ENCODE data around the gene ANO6. TPM values are rescaled to one million over a fixed set of nuclear protein-coding genes. Genes with fewer than 3 reads are reported as not detected.

Gene ANO6
- total and polyA plus RNA-seq, 2 donors (not counting 1 experiment from before 2014, with no cell fraction given) = 6.6 to 19.5 TPM

DNA sequence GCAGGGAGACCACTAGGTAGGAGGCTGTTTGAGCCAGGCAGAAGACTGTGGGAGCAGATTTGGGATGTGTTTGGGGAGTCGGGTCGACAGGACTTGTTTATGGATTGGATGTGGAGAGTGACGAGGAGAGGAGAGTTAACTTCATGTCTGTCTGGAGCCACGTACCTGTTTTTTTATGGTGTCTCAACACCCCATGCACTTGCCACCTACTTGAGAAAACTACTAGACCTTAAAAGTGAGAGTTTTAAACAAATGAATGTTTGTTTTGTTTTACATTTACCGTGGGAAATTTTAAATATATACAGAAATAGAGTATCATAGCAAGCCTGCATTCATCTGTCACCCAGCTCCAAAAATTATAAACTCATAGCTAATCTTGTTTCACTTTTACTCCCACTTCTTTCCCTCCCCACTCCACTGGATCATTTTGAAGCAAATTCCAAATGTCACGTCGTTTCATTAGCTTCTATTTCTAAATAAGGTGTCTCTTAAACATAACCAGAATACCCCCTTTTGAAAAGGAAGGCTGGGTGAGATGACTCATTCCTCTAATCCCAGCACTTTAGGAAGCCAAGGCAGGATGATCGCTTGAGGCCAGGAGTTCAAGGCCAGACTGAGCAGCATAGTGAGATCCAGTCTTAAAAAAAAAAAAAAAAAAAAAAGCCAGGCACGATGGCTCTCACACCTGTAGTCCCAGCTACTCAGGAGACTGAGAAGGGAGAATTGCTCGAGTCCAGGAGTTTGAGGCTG lies 136.2 kb downstream of the ANO6 start:
- Mint-ChIP-seq H3K27ac (no peak overlapping the region), H3K27me3 (no peaks in the 10 kb centered on the region), H3K4me1 (no peaks in the 10 kb centered on the region), H3K9me3 (ENCODE audit: insufficient read depth) (no peaks in the 10 kb centered on the region), H3K4me3 (no peak overlapping the region)
- Histone ChIP-seq H3K27ac (ENCODE audit: low read length in 2 of 2) (no peak overlapping the region), H2AFZ (ENCODE audit: insufficient read depth, low read depth, low read length, poor library complexity, severe bottlenecking) (no peak overlapping the region), H3K4me1 (ENCODE audit: control insufficient read depth in 2 of 2, insufficient read depth in 2 of 2, low read length in 2 of 2) (no peaks in the 10 kb centered on the region), H3K79me2 (ENCODE audit: control insufficient read depth, insufficient read depth, low read length) (no peaks in the 10 kb centered on the region), H3K4me2 (replicated peaks; ENCODE audit: low read depth, low read length, poor library complexity, severe bottlenecking) (no peak overlapping the region), H3K9me3 (ENCODE audit: control extremely low read depth in 1 of 3, control insufficient read depth in 2 of 3, insufficient read depth in 1 of 3, low read length in 2 of 3) (peaks cover 0 to 9% (median 0%) of the 10 kb centered on the region in 3 donors), H4K20me1 (ENCODE audit: control insufficient read depth, insufficient read depth, low read length, poor library complexity, severe bottlenecking) (no peaks in the 10 kb centered on the region), H3K4me3 (ENCODE audit: control extremely low read depth in 1 of 5, extremely low read depth in 1 of 5, insufficient read depth in 1 of 5, low read depth in 2 of 5, low read length in 4 of 5) (no peak overlapping the region), H3K27me3 (replicated peaks in 1 of 4; ENCODE audit: control extremely low read depth in 1 of 4, control insufficient read depth in 3 of 4, insufficient read depth in 4 of 4, low read length in 3 of 4) (no peaks in the 10 kb centered on the region), H3K9ac (ENCODE audit: low read length) (no peak overlapping the region), H3K36me3 (replicated peaks in 1 of 2; ENCODE audit: control extremely low read depth in 1 of 2, control insufficient read depth in 1 of 2, extremely low read depth in 1 of 2, insufficient read depth in 2 of 2, low read length in 1 of 2) (peaks cover 7 to 35% of the 10 kb centered on the region in 2 experiments)
- ATAC-seq (ENCODE audit: low read depth) = no peak
- ChIA-PET POLR2A (no interaction called here), CTCF (interaction anchor here (0.6 kb wide), 1 partner anchor 49 kb away, joined by 3 read pairs; no protein-coding TSS in a partner anchor)
- intact Hi-C loops (cut with micrococcal nuclease) = no loop called here
- TF ChIP-seq, protein P1, sequence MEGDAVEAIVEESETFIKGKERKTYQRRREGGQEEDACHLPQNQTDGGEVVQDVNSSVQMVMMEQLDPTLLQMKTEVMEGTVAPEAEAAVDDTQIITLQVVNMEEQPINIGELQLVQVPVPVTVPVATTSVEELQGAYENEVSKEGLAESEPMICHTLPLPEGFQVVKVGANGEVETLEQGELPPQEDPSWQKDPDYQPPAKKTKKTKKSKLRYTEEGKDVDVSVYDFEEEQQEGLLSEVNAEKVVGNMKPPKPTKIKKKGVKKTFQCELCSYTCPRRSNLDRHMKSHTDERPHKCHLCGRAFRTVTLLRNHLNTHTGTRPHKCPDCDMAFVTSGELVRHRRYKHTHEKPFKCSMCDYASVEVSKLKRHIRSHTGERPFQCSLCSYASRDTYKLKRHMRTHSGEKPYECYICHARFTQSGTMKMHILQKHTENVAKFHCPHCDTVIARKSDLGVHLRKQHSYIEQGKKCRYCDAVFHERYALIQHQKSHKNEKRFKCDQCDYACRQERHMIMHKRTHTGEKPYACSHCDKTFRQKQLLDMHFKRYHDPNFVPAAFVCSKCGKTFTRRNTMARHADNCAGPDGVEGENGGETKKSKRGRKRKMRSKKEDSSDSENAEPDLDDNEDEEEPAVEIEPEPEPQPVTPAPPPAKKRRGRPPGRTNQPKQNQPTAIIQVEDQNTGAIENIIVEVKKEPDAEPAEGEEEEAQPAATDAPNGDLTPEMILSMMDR (IDR thresholded peaks at IDR 0.05) = no peak
- no peak for TF ChIP-seq EZH2 (IDR thresholded peaks at IDR 0.05; ENCODE audit: borderline replicate concordance, insufficient read depth, low read depth, low read length, poor library complexity, severe bottlenecking)
- no peak for DNase-seq
- no CpG with 5 or more reads among the region's 10 CpGs for WGBS (ENCODE audit: insufficient coverage)

DNA sequence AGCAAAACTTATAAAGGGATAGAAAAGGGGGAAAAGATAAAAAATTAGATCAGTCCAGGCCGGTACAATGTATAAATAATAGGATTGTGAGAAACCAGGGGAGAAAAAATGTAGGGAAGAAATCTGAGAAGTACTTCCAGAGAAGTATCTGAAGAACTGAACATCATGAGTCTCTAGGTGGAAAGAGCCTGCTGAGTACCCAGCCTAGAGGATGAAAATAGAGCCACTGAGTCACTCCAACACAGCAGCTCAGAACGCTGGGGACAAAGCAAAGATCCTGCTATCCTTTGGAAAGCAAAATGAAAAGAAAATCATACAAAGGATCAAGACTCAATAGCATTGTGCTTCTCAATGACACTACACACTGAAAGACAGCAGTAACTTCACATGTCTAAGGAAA lies 138.0 kb downstream of the ANO6 start:
- no peaks in the 10 kb centered on the region for H3K27me3 ChIP-seq (replicated peaks in 1 of 4; ENCODE audit: control extremely low read depth in 1 of 4, control insufficient read depth in 3 of 4, insufficient read depth in 4 of 4, low read length in 3 of 4)
- H3K79me2 ChIP-seq (ENCODE audit: control insufficient read depth, insufficient read depth, low read length) = no peaks in the 10 kb centered on the region
- POLR2A ChIA-PET = no interaction called here
- H2AFZ ChIP-seq (ENCODE audit: insufficient read depth, low read depth, low read length, poor library complexity, severe bottlenecking) = no peak overlapping the region
- no peak overlapping the region for H3K27ac ChIP-seq (ENCODE audit: low read length in 2 of 2)
- H4K20me1 ChIP-seq (ENCODE audit: control insufficient read depth, insufficient read depth, low read length, poor library complexity, severe bottlenecking) = no peaks in the 10 kb centered on the region
- no peaks in the 10 kb centered on the region for H3K9me3 Mint-ChIP-seq (ENCODE audit: insufficient read depth)
- CTCF ChIA-PET = interaction anchor here (1.8 kb wide), 1 partner anchor 18 kb away, joined by 5 read pairs; no protein-coding TSS in a partner anchor
- no peaks in the 10 kb centered on the region for H3K4me1 Mint-ChIP-seq
- WGBS (ENCODE audit: insufficient coverage) = 100% methylated on average over 1 of the region's 2 CpGs
- TF ChIP-seq EZH2 (IDR thresholded peaks at IDR 0.05; ENCODE audit: borderline replicate concordance, insufficient read depth, low read depth, low read length, poor library complexity, severe bottlenecking) = no peak
- TF ChIP-seq, protein P1 (IDR thresholded peaks at IDR 0.05) = no peak
- H3K9me3 ChIP-seq (ENCODE audit: control extremely low read depth in 1 of 3, control insufficient read depth in 2 of 3, insufficient read depth in 1 of 3, low read length in 2 of 3) = peaks cover 0 to 9% (median 0%) of the 10 kb centered on the region in 3 donors
- H3K36me3 ChIP-seq (replicated peaks in 1 of 2; ENCODE audit: control extremely low read depth in 1 of 2, control insufficient read depth in 1 of 2, extremely low read depth in 1 of 2, insufficient read depth in 2 of 2, low read length in 1 of 2) = peaks cover 7 to 25% of the 10 kb centered on the region in 2 experiments
- intact Hi-C loops (cut with micrococcal nuclease) = no loop called here
- H3K9ac ChIP-seq (ENCODE audit: low read length) = no peak overlapping the region
- H3K4me2 ChIP-seq (replicated peaks; ENCODE audit: low read depth, low read length, poor library complexity, severe bottlenecking) = no peak overlapping the region
- no peaks in the 10 kb centered on the region for H3K4me1 ChIP-seq (ENCODE audit: control insufficient read depth in 2 of 2, insufficient read depth in 2 of 2, low read length in 2 of 2)
- H3K4me3 Mint-ChIP-seq = no peak overlapping the region
- H3K4me3 ChIP-seq (ENCODE audit: control extremely low read depth in 1 of 5, extremely low read depth in 1 of 5, insufficient read depth in 1 of 5, low read depth in 2 of 5, low read length in 4 of 5) = no peak overlapping the region
- no peaks in the 10 kb centered on the region for H3K27me3 Mint-ChIP-seq
- ATAC-seq (ENCODE audit: low read depth) = no peak
- no peak for DNase-seq
- H3K27ac Mint-ChIP-seq = no peak overlapping the region

All from B cell (primary cell).